DMS79 treated with DMSO at 0.1 percent for 48 hours (cell line): ENCODE results near the gene ADGRB2.
A peak's percentile ranks its signal among the peaks of the same experiment; 100 is the strongest.

Experiments used
- DNase-seq: peaks from one replicate; lab custom pipeline; 2025; lab: John Stamatoyannopoulos, UW

ADGRB2 gene, protein sequence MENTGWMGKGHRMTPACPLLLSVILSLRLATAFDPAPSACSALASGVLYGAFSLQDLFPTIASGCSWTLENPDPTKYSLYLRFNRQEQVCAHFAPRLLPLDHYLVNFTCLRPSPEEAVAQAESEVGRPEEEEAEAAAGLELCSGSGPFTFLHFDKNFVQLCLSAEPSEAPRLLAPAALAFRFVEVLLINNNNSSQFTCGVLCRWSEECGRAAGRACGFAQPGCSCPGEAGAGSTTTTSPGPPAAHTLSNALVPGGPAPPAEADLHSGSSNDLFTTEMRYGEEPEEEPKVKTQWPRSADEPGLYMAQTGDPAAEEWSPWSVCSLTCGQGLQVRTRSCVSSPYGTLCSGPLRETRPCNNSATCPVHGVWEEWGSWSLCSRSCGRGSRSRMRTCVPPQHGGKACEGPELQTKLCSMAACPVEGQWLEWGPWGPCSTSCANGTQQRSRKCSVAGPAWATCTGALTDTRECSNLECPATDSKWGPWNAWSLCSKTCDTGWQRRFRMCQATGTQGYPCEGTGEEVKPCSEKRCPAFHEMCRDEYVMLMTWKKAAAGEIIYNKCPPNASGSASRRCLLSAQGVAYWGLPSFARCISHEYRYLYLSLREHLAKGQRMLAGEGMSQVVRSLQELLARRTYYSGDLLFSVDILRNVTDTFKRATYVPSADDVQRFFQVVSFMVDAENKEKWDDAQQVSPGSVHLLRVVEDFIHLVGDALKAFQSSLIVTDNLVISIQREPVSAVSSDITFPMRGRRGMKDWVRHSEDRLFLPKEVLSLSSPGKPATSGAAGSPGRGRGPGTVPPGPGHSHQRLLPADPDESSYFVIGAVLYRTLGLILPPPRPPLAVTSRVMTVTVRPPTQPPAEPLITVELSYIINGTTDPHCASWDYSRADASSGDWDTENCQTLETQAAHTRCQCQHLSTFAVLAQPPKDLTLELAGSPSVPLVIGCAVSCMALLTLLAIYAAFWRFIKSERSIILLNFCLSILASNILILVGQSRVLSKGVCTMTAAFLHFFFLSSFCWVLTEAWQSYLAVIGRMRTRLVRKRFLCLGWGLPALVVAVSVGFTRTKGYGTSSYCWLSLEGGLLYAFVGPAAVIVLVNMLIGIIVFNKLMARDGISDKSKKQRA (N-terminal part only)

GRCh38 chr1:31764312-31765040 is at the start of gene ADGRB2:
ADGRB2 (minus strand) TSS chr1:31764340; CDS start chr1:31757221, 7,119 bp downstream.
- DNase-seq, result peak; percentile 62

DNA sequence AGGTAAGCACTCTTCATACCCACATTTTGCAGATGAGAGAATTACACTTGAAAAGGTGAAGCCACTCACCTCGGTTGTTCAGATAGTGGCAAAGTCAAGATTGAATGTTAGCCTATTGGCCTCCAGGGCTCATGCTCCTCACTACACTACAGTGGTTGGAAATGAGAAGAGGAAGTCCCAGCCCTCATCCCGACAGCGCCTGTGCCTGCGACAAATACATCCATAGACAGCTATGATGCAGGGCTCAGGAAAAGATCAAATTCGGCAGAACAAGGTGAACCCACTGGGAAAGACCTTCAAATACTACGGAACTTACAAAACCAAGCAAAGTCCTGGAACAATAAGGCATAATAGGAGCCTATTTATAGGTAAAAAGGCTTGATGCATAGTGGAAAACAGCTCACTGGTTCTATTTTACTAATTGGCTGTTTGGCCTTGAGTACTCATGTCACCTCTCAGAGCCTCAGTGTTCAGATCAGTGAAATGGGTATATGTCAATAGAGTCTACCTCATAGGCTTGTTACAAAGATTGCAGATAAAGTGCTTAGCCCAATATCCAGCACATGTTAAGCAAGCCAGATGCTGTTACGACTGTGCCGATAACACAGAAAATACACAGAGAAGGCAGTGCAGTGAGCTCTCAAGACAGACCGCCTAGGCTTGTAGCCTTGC is 48.2 kb upstream of the ADGRB2 start:
- DNase-seq, result peak; percentile 92

DNA sequence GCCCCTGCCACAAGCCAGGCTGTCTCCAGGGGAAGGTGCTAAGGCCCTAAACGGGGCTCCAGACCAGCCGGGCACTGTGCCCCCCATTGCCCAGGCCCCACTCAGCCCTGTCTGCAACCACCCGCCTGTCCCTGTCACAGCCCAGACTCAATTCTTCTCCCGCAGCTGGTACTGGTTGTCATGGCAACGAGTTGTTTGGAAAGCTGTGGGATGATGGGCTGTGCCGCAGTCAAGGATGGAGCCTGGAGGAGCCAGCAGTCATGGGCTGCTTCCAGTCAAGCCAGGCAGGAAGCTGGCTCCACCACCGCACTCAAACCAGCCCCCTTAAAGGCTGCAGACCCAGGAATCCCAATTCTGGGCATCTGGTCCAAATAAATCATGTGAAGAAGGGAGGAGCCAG is 47.5 kb upstream of the ADGRB2 start:
- peak; percentile 94 for DNase-seq

DNA sequence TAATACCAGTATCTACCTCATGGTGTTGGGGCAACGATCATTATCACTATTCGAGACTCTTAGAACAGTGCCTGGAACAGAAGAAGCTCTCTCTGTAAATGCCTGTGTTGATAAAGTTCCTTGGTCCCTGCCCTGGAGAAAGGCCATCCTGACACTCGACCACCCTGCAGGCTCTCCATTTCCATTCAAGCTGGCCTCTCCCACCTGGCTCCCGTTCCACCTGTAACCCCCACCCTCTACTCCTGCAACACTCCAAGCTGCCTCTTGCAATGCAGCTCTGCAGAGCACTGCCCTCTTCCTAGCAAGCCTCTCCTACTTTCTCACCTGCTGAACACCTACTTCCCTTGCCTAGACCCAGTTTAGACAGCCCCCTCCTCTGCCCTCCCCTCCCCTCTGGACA is 45.6 kb upstream of the ADGRB2 start:
- no peak for DNase-seq

- DNase-seq, result no peak
Observed at GRCh38 chr1:31807273-31808048, 43.3 kb upstream of the ADGRB2 start.

DNA sequence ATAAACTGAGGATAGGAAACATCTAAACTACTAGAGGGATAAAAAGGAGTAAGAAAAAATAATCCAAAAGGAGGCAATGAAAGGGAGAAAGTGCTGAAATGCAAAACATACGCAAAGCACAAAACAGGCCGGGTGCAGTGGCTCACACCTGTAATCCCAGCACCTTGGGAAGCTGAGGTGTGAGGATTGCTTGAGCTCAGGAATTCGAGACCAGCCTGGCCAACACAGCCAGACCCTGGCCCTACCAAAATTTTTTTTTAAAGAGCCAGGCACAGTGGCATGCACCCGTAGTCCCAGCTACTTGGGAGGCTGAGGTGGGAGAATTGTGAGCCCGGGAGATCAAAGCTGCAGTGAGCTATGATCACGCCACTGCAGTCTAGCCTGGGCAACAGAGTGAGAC is 41.2 kb upstream of the ADGRB2 start:
- no peak for DNase-seq

GRCh38 chr1:31804098-31804497 is 40.0 kb upstream of the ADGRB2 start:
- no peak for DNase-seq

DNA sequence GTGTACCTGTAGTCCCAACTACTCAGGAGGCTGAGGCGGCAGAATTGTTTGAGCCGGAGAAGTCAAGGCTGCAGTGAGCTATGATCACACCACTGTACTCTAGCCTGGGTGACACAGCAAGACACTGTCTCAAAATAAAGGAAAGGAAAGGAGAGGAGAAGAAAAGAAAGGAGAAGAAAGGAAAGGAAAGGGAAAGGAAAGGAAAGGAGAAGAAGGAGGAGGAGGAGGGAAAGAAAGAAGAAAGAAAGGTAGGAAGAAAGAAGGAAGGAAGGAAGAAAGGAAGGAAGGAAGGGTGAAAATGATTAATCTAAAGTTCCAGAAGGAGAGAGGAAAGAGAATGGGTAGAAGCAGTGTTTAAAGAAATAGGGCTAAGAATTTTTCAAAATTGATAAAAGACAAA is 39.5 kb upstream of the ADGRB2 start:
- no peak for DNase-seq

DNA sequence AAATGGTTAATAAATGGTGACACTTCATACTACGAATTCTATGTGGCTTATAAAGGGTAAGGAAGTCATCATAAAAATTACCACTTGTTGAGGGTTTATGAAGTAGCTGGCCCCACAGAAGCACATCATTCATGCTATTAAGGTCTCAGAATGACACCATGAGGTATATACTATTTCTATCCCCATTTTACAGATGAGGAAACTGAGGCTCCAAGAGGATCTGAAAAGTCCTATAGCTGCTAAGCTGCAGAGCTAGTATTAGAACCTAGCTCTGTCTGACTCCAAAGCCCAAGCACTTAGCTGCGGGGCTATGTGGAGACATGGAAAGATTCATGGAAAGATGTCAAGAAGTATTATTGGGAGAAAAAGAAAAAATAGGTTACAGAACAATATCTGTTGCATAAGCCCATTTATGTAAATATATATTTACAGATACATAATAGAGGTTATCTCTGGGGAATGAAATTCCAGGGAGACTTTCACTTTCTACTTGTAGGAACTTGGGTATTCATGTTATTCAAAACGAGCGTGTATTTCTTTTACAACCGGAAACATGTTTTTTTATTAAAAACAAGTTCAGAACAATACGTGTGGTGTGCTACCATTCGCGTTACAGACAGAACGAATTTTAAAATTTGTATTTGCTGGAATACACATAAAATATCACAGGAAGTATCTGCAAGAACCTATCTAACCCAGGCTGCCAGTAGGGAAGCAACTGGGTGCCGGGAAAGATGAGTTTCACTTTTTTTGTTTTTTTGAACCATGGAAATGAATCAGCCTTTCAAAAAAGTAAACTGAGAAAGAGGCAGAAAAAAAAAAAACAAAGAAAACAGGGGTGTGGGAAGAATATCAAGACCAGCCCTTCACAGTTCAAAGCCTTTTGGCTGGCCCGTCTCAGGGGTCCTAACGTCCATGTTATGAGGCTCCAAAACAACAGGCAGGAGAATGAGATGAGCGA is 38.3 kb upstream of the ADGRB2 start:
- no peak for DNase-seq

- DNase-seq, result no peak
Observed at GRCh38 chr1:31801458-31801857, 37.3 kb upstream of the ADGRB2 start.

DNA sequence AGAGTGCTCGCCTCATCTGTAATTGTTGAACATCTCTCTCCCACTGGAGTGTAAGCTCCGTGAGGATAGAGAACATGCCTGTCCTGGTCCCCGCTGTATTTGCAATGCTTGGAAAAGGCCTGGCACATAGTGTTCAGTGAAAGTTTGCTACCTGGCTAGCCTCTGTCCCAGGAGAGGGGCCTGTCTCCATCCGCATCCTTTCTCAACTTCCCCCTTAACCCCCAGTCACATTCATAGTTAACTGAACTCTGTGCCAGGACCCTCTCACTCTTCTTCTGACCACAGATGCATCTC is 36.5 kb upstream of the ADGRB2 start:
- no peak for DNase-seq

- DNase-seq, result no peak
Observed at GRCh38 chr1:31799895-31800673, 35.9 kb upstream of the ADGRB2 start.

- no peak for DNase-seq
Observed at GRCh38 chr1:31799196-31799894, 35.2 kb upstream of the ADGRB2 start.

DNA sequence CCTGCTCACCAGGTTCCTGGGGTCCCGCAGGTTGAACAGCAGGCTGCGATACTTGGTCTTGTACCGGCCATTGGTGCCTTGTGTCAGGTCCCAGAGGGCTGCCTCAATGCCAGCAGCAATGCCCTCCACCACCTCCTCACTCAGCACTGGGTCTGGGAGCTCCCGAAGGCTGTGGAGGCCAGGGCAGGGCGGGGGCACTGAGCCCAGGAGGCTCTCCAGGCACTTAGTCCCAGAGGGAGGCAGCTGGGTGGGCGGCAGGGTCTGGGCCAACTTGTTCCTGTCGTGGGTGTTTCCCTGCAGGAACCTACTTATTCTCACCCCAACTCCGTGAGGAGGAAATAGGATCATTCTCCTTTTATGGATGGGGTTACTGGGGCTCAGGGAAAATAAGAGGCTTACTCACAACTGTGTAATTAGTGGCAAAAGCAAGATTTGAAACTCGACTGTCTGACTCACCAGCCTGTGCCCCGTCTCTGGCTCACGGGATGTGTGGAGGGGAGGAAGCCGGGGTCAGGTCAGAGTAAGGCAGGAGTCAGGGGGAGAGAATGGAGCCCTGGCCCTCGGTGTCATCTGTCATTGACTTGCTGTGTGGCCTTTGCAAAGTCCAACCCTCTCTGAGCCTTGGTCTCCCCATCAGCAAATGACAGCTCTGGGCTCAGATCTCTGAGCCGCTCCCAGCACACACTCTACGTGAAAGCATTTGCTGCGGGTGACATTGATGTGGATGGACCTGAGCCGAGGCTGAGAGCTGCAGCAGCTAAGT is 34.5 kb upstream of the ADGRB2 start:
- DNase-seq, result no peak

DNA sequence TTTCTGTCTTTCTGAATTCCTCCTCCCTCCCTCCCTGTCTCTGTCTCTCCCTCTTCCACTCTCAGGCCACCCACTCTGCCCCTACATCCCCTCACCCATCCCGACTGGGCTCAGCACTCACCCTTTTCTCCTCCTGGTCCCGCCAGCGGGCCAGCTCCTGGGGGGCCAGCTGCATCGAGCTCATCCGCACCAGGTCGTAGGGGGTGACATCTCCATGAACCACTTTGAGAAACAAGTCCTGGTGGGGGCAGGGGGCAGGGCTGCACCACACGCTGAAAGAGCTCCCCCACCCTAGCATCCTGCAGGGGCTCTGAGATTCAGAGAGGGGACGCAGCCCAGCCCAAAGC is 33.9 kb upstream of the ADGRB2 start:
- DNase-seq, result no peak

- DNase-seq, result no peak
Observed at GRCh38 chr1:31797216-31797615, 33.1 kb upstream of the ADGRB2 start.

- DNase-seq, result no peak
Observed at GRCh38 chr1:31796707-31797106, 32.6 kb upstream of the ADGRB2 start.
